ENCODE data around the gene SPAAR. TPM values are rescaled to one million over a fixed set of nuclear protein-coding genes. Genes with fewer than 3 reads are reported as not detected.

Gene SPAAR
- 0.56 TPM in 1 of 2 replicates, not detected in the other for total RNA-seq
- long read RNA-seq, partial matches to known transcripts, result 0 of 1 reads
- long read RNA-seq, other reads (novel, unspliced or antisense), result 0 of 1 reads

- Mint-ChIP-seq H3K4me3 (ENCODE audit: unreplicated experiment) (peak within 1 kb of the TSS; percentile 10), H3K27me3 (ENCODE audit: unreplicated experiment) (no peaks in the 10 kb centered on the region), H3K9me3 (ENCODE audit: unreplicated experiment) (no peaks in the 10 kb centered on the region), H3K27ac (ENCODE audit: unreplicated experiment) (peak within 1 kb of the TSS; percentile 98), H3K4me1 (ENCODE audit: unreplicated experiment) (peaks cover 75% of the 10 kb centered on the region), H3K36me3 (ENCODE audit: unreplicated experiment) (no peaks in the 10 kb centered on the region)
- no peak for DNase-seq (ENCODE audit: extremely low spot score, unreplicated experiment)
- no peak for TF ChIP-seq CTCF (IDR thresholded peaks at IDR 0.05)
Measured at GRCh38 chr9:35909274-35909673, at the start of gene SPAAR. SPAAR (plus strand) TSS chr9:35909490; CDS start chr9:35910464, 974 bp downstream.

GRCh38 chr9:35859990-35860339 is 49.3 kb upstream of the SPAAR start:
- DNase-seq (ENCODE audit: extremely low spot score, unreplicated experiment), result no peak
- Mint-ChIP-seq H3K27me3 (ENCODE audit: unreplicated experiment) (peaks cover 44% of the 10 kb centered on the region), H3K27ac (ENCODE audit: unreplicated experiment) (no peak overlapping the region), H3K9me3 (ENCODE audit: unreplicated experiment) (no peaks in the 10 kb centered on the region), H3K4me3 (ENCODE audit: unreplicated experiment) (no peak overlapping the region), H3K36me3 (ENCODE audit: unreplicated experiment) (no peaks in the 10 kb centered on the region), H3K4me1 (ENCODE audit: unreplicated experiment) (no peaks in the 10 kb centered on the region)
- TF ChIP-seq CTCF (IDR thresholded peaks at IDR 0.05), result no peak

GRCh38 chr9:35861161-35861897 is 48.0 kb upstream of the SPAAR start:
- H3K4me3 Mint-ChIP-seq (ENCODE audit: unreplicated experiment), result no peak overlapping the region
- H3K9me3 Mint-ChIP-seq (ENCODE audit: unreplicated experiment), result no peaks in the 10 kb centered on the region
- DNase-seq (ENCODE audit: extremely low spot score, unreplicated experiment), result peak; percentile 53
- no peak overlapping the region for H3K27ac Mint-ChIP-seq (ENCODE audit: unreplicated experiment)
- H3K27me3 Mint-ChIP-seq (ENCODE audit: unreplicated experiment), result peaks cover 44% of the 10 kb centered on the region
- H3K4me1 Mint-ChIP-seq (ENCODE audit: unreplicated experiment), result no peaks in the 10 kb centered on the region
- H3K36me3 Mint-ChIP-seq (ENCODE audit: unreplicated experiment), result no peaks in the 10 kb centered on the region
- no peak for TF ChIP-seq CTCF (IDR thresholded peaks at IDR 0.05)

GRCh38 chr9:35862328-35862727 is 47.0 kb upstream of the SPAAR start:
- Mint-ChIP-seq H3K4me1 (ENCODE audit: unreplicated experiment) (no peaks in the 10 kb centered on the region), H3K9me3 (ENCODE audit: unreplicated experiment) (no peaks in the 10 kb centered on the region), H3K36me3 (ENCODE audit: unreplicated experiment) (no peaks in the 10 kb centered on the region), H3K27me3 (ENCODE audit: unreplicated experiment) (peaks cover 44% of the 10 kb centered on the region), H3K27ac (ENCODE audit: unreplicated experiment) (no peak overlapping the region), H3K4me3 (ENCODE audit: unreplicated experiment) (no peak overlapping the region)
- no peak for TF ChIP-seq CTCF (IDR thresholded peaks at IDR 0.05)
- peak; percentile 65 for DNase-seq (ENCODE audit: extremely low spot score, unreplicated experiment)

- no peak for TF ChIP-seq CTCF (IDR thresholded peaks at IDR 0.05)
- no peaks in the 10 kb centered on the region for H3K9me3 Mint-ChIP-seq (ENCODE audit: unreplicated experiment)
- H3K27ac Mint-ChIP-seq (ENCODE audit: unreplicated experiment), result no peak overlapping the region
- H3K27me3 Mint-ChIP-seq (ENCODE audit: unreplicated experiment), result peaks cover 44% of the 10 kb centered on the region
- no peaks in the 10 kb centered on the region for H3K36me3 Mint-ChIP-seq (ENCODE audit: unreplicated experiment)
- H3K4me3 Mint-ChIP-seq (ENCODE audit: unreplicated experiment), result no peak overlapping the region
- no peaks in the 10 kb centered on the region for H3K4me1 Mint-ChIP-seq (ENCODE audit: unreplicated experiment)
- peak; percentile 71 for DNase-seq (ENCODE audit: extremely low spot score, unreplicated experiment)
Measured at GRCh38 chr9:35863583-35863982, 45.7 kb upstream of the SPAAR start.

All from osteocyte (in vitro differentiated cells).